HG02642 (cell line): Measurements from ENCODE around the gene COPS4.
"Not testable (repeated sequence)": the region's sequence is repeated elsewhere in the genome, so short reads cannot be mapped to it uniquely, and the experiment has no call there.

Experiments used
- ATAC-seq: cut with Tn5 transposase; IDR thresholded peaks from one replicate; pipeline ENCODE4 v1.9.1; 2021; ENCODE audit warnings: mild to moderate bottlenecking; ENCODE audit not compliant: unreplicated experiment, poor library complexity

COPS4 gene

GRCh38 chr4:83034630-83035494, at the start of gene COPS4:
TSS of gene COPS4 (plus strand) at chr4:83035183. CDS start at chr4:83035225, 42 bp downstream.
- ATAC-seq: peak; percentile 99

- ATAC-seq: not testable (repeated sequence)
Measured at GRCh38 chr4:82987519-82987918, 47.5 kb upstream of the COPS4 start.

GRCh38 chr4:82988323-82988832, 46.6 kb upstream of the COPS4 start:
- ATAC-seq: no peak

GRCh38 chr4:82989575-82990429, 45.2 kb upstream of the COPS4 start:
- peak; percentile 88 for ATAC-seq

- no peak for ATAC-seq
Measured at GRCh38 chr4:82994834-82995233, 40.1 kb upstream of the COPS4 start.

- ATAC-seq: no peak
Measured at GRCh38 chr4:82998898-82999297, 36.1 kb upstream of the COPS4 start.

- ATAC-seq: no peak
Measured at GRCh38 chr4:83002329-83002728, 32.7 kb upstream of the COPS4 start.

GRCh38 chr4:83003044-83003791, 31.8 kb upstream of the COPS4 start:
- ATAC-seq: not testable (repeated sequence)

GRCh38 chr4:83009529-83009928, 25.5 kb upstream of the COPS4 start:
- ATAC-seq: no peak

- ATAC-seq: no peak
Measured at GRCh38 chr4:83010111-83010521, 24.9 kb upstream of the COPS4 start.

- peak; percentile 47 for ATAC-seq
Measured at GRCh38 chr4:83010522-83011318, 24.3 kb upstream of the COPS4 start, which contains the start of gene LIN54. TSS of gene LIN54 (minus strand) at chr4:83010823. CDS start at chr4:82984844, 25,979 bp downstream.

- ATAC-seq: no peak
Measured at GRCh38 chr4:83011689-83012199, 23.2 kb upstream of the COPS4 start.

GRCh38 chr4:83012200-83012686, 22.7 kb upstream of the COPS4 start:
- ATAC-seq: peak; percentile 19

- ATAC-seq: peak; percentile 90
Measured at GRCh38 chr4:83012687-83013419, 22.1 kb upstream of the COPS4 start.

GRCh38 chr4:83013420-83013867, 21.5 kb upstream of the COPS4 start:
- ATAC-seq: no peak

- no peak for ATAC-seq
Measured at GRCh38 chr4:83013902-83014301, 21.1 kb upstream of the COPS4 start.

GRCh38 chr4:83019794-83020494, 15.0 kb upstream of the COPS4 start:
- ATAC-seq: no peak
